GM18526 (cell line): ENCODE results near the gene DEPDC5.

ENCODE experiments used
- POLR2A ChIP-seq: IDR thresholded peaks from 3 replicates; pipeline ENCODE4 v1.6.1; 2011; ENCODE audit not compliant: insufficient read length; ENCODE audit errors: extremely low read depth

The DEPDC5 gene

DNA sequence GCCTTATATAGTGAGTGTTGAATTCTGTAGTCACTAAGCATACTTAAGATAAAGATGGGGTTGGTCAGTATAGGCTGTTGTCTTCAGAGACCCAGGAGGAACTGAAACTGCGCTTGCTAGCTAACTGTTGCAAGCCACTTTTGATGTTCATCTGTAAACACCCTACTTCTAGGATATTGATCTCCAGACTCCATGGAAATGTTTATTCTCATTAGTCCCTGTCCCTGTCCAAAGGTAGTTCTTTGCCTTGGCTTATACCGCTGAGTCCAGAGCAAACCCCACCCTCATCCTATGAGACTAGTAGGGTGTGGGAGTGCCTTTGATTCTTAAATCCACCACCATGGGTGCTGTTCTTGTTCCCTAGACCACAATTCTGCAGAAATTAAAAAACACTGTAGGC lies 36.4 kb downstream of the DEPDC5 start:
- no peak for TF ChIP-seq POLR2A

DNA sequence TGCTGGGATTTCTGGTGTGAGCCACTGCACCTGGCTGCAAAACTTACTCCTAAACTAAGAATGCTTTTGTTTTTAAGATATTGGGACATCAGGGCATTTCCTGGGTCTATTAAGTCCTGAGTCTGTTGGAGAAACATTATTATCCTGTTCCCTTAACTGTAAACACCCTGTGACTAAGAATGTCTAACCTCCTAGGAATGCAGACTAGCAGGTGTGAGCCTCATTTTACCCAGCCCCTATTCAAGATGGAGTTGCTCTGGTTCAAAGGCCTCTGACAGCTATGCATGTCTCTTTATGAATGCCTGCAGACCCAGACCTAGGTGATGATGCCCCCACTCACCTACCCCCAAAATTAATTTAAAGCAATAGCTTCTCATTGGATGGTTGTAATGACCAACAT lies 46.2 kb downstream of the DEPDC5 start:
- no peak for TF ChIP-seq POLR2A

DNA sequence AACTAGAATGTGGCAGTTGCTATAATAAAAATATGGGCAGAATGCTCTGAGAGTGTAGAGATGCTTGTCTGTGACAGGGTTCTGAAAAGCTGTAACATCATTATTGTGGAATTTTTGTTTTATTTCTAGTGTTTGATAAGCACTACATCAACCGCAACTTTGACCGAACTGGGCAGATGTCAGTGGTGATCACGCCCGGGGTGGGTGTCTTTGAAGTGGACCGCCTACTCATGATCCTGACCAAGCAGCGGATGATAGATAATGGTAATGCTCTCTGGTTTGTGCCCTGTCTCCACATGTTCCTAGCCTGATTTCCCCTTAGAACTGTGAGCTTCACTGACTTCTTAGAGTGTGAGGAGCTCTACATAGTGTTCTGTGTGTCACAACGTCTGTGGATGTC lies 48.8 kb downstream of the DEPDC5 start:
- no peak for TF ChIP-seq POLR2A

DNA sequence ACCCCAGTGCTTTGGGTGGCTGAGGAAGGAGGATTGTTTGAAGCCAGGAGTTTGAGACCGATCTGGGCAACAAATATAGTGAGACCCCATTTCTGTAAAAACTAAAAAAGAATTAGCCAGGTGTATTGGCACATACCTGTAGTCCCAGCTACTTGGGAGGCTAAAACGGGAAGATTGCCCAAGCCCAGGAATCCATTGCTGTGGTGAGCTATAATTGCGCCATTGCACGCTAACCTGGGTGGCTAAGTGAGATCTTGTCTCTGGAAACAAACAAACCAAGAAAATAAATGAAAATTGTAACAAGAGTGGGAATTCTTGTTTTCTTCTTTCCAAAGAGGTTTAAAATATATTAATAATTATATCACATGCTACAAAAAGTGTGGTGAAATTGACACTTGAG lies 52.9 kb downstream of the DEPDC5 start:
- TF ChIP-seq POLR2A: no peak

DNA sequence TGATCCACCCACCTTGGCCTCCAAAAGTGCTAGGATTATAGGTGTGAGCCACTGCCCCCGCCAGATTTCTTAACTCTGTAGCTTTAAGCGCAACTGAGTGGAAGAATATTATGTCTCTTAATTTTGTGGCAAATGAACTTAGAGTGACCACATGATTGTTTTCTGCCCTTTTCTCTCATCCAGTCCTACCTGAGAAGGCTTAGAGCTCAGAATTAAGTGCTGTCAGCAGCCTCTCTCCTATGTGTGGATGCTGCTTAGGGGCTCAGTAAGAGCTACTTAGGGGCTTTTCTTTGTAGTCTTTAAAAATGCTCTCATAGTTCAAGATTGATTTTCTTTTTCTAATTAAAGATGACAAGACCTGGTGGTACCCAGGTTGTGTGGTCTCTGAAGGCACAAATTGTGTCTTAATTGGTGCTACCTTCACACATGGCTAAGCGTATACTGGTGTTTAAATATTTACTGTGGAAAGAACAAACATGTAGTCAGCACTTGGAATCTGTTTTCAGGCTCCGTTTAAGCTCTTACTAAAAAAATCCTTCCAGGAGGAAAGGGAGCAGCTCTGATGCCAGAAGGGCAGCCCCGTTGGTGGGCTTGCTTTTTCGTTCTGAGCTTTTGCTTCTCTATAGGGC lies 59.3 kb downstream of the DEPDC5 start:
- TF ChIP-seq POLR2A: no peak

DNA sequence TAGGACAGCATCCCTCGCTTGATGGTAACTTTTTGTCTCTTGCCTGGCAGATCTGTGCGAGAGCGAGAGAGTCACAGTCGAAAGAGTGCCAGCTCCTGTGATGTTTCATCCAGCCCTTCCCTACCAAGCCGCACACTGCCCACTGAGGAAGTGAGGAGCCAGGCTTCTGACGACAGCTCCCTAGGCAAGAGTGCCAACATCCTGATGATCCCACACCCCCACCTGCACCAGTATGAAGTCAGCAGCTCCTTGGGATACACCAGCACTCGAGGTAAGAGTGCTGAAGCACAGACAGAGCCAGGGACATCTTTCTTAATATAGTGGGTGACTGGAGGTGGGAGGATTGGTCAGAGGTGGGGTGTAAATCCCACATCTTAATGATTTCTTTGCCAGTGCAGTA lies 61.1 kb downstream of the DEPDC5 start:
- TF ChIP-seq POLR2A: no peak

DNA sequence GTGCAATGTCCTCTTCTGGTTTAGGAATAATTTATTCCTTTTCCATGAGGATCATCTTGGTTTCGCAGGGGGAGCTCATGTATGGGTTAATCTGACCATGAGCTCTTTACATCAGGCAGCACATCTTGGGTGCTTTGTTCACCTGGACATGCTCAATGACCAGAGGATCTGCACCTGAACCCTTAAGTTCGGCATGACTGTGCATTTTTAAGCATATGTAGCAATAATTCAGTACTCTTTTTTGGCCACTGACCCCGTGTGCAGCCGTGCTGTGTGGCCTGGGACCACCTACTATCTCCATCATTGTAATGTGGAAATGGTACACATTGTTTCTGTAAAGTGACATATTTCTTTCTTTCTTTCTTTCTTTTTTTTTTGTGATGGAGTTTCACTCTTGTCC lies 62.9 kb downstream of the DEPDC5 start:
- TF ChIP-seq POLR2A: no peak

DNA sequence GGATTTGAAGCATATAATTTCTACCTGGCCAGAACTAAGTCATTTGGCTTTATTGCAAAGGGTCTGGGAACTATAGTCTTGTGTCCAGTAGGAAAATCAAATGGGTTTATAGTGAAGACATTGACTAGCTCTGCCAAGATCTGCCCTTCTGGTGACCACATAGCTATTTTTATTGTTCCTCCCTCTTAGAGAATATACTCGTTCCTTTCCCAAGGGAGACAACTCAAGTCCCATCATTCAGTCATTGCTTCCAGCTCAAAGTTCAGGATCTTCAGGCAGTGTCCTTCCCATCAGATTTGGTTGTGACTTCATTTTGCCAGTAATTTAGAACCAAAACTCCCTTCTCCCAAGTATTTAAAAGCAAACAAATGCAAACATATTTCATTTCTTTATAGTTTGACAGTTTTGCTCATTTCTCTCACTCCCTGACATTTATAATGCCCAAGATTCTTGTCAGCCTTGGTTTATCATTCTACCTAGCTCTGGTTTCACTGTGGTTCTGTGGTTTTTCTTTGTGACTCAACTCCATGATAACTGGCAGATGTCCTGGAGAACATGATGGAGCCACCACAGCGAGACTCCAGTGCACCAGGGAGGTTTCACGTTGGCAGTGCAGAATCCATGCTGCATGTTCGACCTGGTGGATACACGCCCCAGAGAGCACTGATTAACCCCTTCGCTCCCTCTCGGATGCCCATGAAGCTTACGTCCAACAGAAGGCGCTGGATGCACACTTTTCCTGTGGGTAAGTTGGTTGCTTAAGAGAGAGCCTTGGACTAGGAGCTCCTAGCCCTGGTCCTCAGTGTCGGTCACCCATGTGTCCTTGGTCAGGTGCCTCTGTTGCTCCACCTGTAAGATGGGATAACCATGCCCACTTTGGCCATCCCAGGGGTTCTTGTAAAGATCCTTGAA lies 64.9 kb downstream of the DEPDC5 start:
- TF ChIP-seq POLR2A: no peak

DNA sequence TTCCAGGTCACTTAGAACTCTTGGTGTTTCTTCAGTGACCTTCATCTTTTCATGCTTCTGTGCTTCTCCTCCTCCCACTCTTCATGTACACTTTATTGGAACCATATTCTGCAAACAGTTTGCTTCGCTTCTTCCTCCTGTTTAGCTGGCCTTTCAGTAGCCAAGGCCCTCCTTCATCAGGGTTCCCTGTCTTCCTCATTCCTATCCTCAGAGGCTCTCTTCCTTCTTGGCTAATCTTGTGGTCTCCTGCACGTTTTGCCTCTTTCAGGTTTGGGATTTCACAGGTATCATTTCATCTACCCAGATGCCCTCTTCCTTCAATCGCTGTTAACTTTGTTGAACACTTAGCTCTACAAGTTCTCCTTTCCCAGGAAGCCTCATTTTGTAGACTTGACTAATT lies 66.8 kb downstream of the DEPDC5 start:
- no peak for TF ChIP-seq POLR2A

DNA sequence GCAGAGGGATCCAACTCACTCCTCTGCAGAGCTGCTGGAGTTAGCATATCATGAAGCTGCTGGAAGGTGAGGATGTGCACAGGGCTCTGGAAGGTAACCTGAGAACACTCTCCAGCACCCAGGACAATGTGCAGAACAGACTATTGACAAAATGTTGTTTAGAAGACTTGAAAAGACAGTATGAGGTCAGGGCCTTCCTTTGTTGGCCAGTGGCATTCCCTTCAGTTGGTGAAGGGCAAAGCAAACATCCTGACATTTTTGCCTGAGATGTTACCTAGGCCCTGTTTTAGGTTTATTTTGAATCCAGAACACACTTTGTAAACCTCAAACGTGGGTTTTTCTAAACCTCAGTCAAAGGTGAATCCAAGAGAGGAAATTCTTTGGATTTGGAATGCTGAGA lies 67.8 kb downstream of the DEPDC5 start:
- TF ChIP-seq POLR2A: no peak

DNA sequence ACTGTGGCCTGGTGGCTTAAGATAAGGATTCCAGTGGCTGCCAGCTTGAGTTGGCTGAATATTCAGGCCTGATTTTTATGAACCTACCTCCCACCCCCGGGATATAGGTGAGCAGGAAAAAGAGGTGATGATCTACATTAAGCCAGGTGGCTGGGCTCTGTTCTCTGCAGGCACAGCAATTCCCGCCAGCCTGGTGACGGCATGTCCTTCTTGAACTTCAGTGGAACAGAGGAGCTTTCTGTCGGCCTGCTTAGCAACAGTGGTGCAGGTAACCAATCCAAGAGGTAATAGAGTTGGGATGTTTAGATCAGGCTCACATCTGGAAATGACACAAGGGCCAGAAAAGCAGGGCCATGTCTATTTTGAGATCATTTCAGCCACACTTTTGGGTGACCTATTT lies 68.7 kb downstream of the DEPDC5 start:
- TF ChIP-seq POLR2A: no peak

DNA sequence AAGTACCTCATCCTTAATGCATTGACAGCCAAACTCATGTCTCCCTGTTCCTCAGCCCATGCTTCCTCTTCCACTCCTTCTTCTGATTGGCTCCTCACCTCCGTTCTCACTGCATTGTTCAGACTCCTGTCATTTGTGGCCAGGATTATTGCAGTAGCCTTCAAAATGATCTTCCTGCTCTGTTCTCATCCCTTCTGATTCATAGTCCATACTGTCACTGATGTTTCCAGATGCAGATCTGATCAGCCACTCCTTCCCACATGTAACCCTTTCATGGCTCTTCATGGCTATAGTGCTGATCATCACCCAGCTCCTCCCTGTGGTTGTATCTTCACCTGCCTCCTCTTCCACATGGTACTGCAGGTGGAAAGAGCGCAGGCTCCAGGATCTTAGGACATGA lies 71.7 kb downstream of the DEPDC5 start:
- no peak for TF ChIP-seq POLR2A

DNA sequence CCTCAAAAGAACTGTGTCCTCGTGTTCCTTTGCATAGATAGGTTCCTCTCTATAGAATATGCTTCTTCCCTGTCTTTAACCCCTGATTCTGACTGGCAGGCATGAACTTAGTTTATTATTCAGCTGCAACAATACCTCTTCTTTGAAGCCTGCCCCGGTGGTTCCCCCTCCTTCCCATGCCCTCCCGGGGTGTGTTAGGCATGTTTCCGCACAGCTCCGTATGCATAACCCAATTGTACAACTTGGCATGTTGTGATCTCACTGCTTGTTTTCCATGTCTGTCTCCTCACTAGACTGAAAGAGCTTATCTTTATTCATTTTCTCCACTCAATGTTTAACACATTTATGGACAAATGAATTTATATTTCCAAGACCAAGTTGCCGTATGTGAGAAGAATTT lies 72.6 kb downstream of the DEPDC5 start:
- TF ChIP-seq POLR2A: no peak

DNA sequence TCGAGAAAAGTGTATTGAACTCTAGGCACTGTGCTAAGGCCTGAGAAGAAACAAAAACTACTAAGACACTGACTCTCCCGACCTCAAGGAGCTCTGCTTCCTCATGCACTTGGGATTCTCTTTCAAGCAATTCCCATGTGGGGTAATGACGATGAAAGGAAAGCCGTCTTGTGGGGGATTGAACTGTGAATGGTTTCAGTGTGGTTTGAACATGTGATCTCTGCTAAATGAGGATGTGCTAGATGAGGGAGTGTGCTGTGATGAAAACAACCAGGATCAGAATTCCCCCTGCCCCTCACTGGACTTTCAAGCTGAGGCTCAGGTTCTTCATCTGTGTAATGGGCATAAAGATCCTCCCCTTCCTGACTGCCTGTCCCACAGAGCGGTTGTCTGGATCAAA lies 74.9 kb downstream of the DEPDC5 start:
- no peak for TF ChIP-seq POLR2A

DNA sequence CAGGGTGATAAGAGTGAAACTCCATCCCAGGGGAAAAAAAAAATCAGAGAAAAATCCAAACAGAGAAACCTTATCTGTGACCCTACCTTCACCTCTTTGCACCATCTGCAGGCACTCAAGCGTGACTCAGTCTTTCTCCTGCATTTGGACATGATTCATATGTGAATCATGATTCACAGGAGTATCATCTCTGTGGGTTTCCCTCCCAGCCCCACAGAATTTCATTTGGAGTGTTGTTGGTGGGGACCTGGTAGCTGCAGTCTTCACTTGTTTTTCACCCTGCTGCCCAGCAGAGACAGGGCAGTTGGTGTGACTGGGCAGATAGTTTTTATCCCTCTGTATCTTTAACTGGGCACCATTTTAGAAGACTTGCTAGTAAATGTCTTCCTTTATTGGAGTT lies 75.7 kb downstream of the DEPDC5 start:
- TF ChIP-seq POLR2A: no peak

DNA sequence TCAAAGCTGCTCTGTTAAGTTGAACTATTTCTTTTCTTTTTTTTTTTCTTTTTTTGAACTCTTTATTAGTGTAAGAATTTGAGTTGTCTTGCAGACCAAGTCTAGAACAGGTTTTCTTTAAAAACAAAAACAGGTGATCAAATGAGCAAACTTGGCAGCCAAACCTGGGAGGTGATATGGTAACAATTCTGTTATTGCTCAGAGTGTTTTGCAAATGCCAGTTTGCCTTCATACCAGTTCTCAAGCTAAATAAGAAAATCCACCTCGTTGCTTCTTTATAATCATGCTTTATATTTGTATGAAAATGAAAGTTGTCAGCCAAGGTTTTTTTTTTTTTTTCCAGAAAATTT lies 76.9 kb downstream of the DEPDC5 start:
- no peak for TF ChIP-seq POLR2A

DNA sequence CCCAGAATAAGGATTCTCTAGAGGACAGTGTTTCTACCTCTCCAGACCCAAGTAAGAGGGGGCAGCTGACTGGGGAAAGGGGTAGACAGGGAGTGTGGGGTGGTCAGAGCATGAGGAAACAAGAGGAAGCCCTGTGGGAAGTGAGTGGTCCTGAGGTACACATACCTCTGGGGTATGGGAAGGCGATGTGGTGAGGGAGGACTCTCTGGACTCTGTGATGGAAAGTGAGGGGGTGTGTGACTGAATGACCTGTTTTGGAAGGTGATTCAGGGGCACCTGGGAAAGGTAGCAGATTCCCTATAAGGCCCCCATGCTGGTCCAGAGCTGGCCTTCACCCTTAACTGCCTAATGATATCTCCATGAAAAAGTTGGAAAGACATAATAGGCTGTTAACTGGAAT lies 80.1 kb downstream of the DEPDC5 start:
- TF ChIP-seq POLR2A: no peak

DNA sequence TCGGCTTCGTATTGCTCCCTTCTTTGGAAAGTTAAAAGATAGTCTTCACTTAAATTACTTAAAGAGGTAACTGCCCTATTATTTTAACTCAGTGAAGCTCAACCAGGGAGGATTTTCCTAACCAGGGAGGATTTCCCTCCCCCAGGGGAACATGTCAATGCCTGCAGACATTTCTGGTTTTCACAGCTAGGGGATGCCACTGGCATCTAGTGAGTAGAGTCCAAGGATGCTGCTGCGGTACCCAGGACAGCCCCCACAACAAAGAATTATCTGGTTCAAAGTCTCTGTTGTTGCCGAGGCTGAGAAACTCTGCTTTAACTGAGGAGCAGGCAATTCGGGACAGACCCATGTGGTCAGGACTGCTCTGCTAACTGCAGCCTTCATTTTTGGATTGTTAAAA lies 82.2 kb downstream of the DEPDC5 start:
- TF ChIP-seq POLR2A: no peak

DNA sequence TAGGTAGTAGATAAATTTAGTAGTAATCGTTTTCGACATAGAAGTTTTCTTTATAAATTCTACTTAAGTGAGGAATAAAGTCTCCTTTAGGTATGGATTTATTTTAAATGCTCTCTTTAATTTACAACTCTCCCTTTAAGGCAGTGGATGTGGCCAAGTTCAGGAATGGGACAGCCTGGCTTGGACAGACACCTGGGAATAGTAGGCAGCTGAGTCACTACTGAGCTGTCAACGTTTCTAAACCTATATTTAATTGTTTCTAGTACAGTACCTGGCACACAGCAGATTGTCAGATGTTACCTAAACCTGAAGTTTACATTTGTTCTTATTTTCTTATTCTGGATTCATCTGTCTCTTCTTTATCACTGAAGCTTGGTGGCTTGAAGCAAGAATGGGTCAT lies 85.1 kb downstream of the DEPDC5 start:
- no peak for TF ChIP-seq POLR2A
